Measurements from ENCODE around the gene SPRED3. TPM values are rescaled to one million over a fixed set of nuclear protein-coding genes. Genes with fewer than 3 reads are reported as not detected.
A peak's percentile ranks its signal among the peaks of the same experiment; 100 is the strongest.
"Not testable (repeated sequence)": the region's sequence is repeated elsewhere in the genome, so short reads cannot be mapped to it uniquely, and the experiment has no call there.

SPRED3 gene
- total RNA-seq, result 0.83 and 1.5 TPM in 2 replicates
- 4.8 TPM for polyA plus RNA-seq (2012)

GRCh38 chr19:38388349-38389100 is at the start of gene SPRED3:
SPRED3 (plus strand) TSS chr19:38388697; CDS start chr19:38390303, 1,606 bp downstream.
- DNase-seq (ENCODE audit: low read depth), result no peak

- DNase-seq (ENCODE audit: low read depth), result peak; percentile 19
Measured at GRCh38 chr19:38339011-38339410, 49.5 kb upstream of the SPRED3 start.

- DNase-seq (ENCODE audit: low read depth), result no peak
Measured at GRCh38 chr19:38340927-38341326, 47.6 kb upstream of the SPRED3 start.

- DNase-seq (ENCODE audit: low read depth), result no peak
Measured at GRCh38 chr19:38346837-38347236, 41.7 kb upstream of the SPRED3 start.

- no peak for DNase-seq (ENCODE audit: low read depth)
Measured at GRCh38 chr19:38350883-38351282, 37.6 kb upstream of the SPRED3 start.

GRCh38 chr19:38351865-38352395 is 36.6 kb upstream of the SPRED3 start:
- DNase-seq (ENCODE audit: low read depth), result peak; percentile 64

GRCh38 chr19:38352611-38353010 is 35.9 kb upstream of the SPRED3 start:
- peak; percentile 32 for DNase-seq (ENCODE audit: low read depth)

GRCh38 chr19:38355728-38356725 is 32.5 kb upstream of the SPRED3 start:
- DNase-seq (ENCODE audit: low read depth), result no peak

- DNase-seq (ENCODE audit: low read depth), result no peak
Measured at GRCh38 chr19:38358071-38358470, 30.4 kb upstream of the SPRED3 start.

GRCh38 chr19:38359242-38360021 is 29.1 kb upstream of the SPRED3 start:
- no peak for DNase-seq (ENCODE audit: low read depth)

- DNase-seq (ENCODE audit: low read depth), result no peak
Measured at GRCh38 chr19:38360351-38360750, 28.1 kb upstream of the SPRED3 start.

GRCh38 chr19:38360839-38361631 is 27.5 kb upstream of the SPRED3 start:
- no peak for DNase-seq (ENCODE audit: low read depth)

GRCh38 chr19:38361633-38362075 is 26.8 kb upstream of the SPRED3 start:
- DNase-seq (ENCODE audit: low read depth), result peak; percentile 65

GRCh38 chr19:38362076-38362945 is 26.2 kb upstream of the SPRED3 start:
- peak; percentile 55 for DNase-seq (ENCODE audit: low read depth)

GRCh38 chr19:38362946-38363688 is 25.4 kb upstream of the SPRED3 start:
- DNase-seq (ENCODE audit: low read depth), result not testable (repeated sequence)

- no peak for DNase-seq (ENCODE audit: low read depth)
Measured at GRCh38 chr19:38367041-38367440, 21.5 kb upstream of the SPRED3 start.

- DNase-seq (ENCODE audit: low read depth), result no peak
Measured at GRCh38 chr19:38369584-38369983, 18.9 kb upstream of the SPRED3 start.

GRCh38 chr19:38370299-38370698 is 18.2 kb upstream of the SPRED3 start:
- DNase-seq (ENCODE audit: low read depth), result no peak
